SU-DHL-6 (cell line): Measurements from ENCODE around the gene SF3B2.

ENCODE experiments used
- CTCF ChIP-seq: fragments of 200-600 bp; sonication (generic); IDR thresholded peaks from one replicate; pipeline ENCODE4 v1.5.1; 2017; ENCODE audit warnings: antibody characterized with exemption, mild to moderate bottlenecking, low read length, moderate library complexity; ENCODE audit not compliant: insufficient read depth, poor library complexity, severe bottlenecking
- EZH2phosphoT487 ChIP-seq: fragments of 200-600 bp; sonication (generic), shearing (Covaris generic); conservative IDR thresholded peaks from 2 replicates; pipeline ENCODE4 v1.6.1; 2018; ENCODE audit warnings: mild to moderate bottlenecking, antibody characterized with exemption, low read length, moderate library complexity, mixed read lengths

DNA sequence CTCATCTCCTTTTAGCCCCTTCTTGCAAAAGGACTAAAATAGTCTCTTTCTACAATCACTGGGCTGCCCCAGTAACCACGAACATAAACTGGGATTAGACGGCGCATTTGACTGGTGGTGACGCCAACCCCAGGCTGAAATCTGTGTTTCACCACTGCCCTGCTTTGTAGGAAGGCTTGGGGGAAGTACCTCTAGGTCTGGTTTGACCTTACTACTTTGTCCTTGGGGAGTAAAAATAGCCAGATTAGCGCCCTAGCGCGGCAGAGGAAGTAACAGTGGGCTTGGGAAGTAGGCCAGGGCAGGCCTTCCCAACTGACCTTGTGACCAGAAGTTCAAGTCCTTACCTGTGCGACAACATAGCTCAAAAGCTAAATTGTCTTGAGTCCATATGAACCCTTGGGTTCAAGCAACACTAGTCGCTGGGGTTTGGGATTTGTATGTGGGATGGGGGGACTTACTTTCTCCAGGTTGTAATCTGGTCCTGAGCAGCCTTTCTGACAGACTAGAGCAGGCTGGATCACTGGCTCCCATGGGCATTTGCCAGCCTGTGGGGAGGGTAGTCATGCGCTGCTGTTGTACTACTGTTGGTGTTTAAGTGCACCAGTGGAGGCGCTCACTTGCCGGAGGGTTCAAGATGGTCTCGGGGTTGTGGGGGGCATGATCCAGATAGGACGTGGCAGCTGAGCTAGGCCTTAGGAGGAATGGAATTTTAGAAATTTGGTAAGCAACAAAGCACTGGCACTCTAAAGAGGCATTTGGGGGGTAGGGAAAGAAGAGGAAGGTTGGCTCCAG lies 17.0 kb downstream of the SF3B2 start:
- TF ChIP-seq CTCF (no peak), EZH2phosphoT487 (no peak)
